ENCODE results near the gene MARCHF10. TPM values are rescaled to one million over a fixed set of nuclear protein-coding genes. Genes with fewer than 3 reads are reported as not detected.

Gene MARCHF10
- polyA plus RNA-seq, 3 donors = not detected

- Mint-ChIP-seq H3K27ac (no peak overlapping the region), H3K4me3 (peak overlapping the region; percentile 35 to 60), H3K4me1 (peaks cover 10% of the 10 kb centered on the region), H3K9me3 (peaks cover 0 to 13% (median 4%) of the 10 kb centered on the region in 7 donors), H3K36me3 (no peaks in the 10 kb centered on the region), H3K27me3 (ENCODE audit: low read depth in 3 of 3) (peaks cover 19 to 39% (median 20%) of the 10 kb centered on the region in 3 donors)
- TF ChIP-seq CTCF (IDR thresholded peaks at IDR 0.05) = peak; percentile 86
- peaks cover 0 to 20% of the 10 kb centered on the region in 2 donors for H3K27me3 ChIP-seq (ENCODE audit: control insufficient read depth in 2 of 2, insufficient read depth in 2 of 2, low read length in 2 of 2)
- no peak overlapping the region for H3K27ac ChIP-seq (ENCODE audit: low read depth in 1 of 2, low read length in 2 of 2)
- intact Hi-C loops (cut with micrococcal nuclease) = loop anchor here (1.0 to 10.0 kb wide), 3 partner anchors 264 to 703 kb away; no protein-coding TSS in a partner anchor
- H3K4me2 ChIP-seq (replicated peaks; ENCODE audit: extremely low read depth, low read length, poor library complexity, severe bottlenecking) = peak overlapping the region; percentile 89
- no peaks in the 10 kb centered on the region for H3K79me2 ChIP-seq (ENCODE audit: insufficient read depth, low read length)
- peak; percentile 40 to 67 (median 57) for DNase-seq
- H3K9me3 ChIP-seq (replicated peaks in 1 of 2; ENCODE audit: control insufficient read depth in 1 of 2, insufficient read depth in 1 of 2, low read length in 2 of 2) = peaks cover 0 to 6% of the 10 kb centered on the region in 2 donors
- peak overlapping the region; percentile 88 for H2AFZ ChIP-seq (ENCODE audit: insufficient read depth, low read depth, low read length, poor library complexity, severe bottlenecking)
- peak overlapping the region; percentile 7 to 75 (median 22) for H3K4me3 ChIP-seq (replicated peaks in 1 of 3; ENCODE audit: low read depth in 2 of 3, low read length in 3 of 3)
- under 1% methylated on average over 80 of the region's 80 CpGs for WGBS (ENCODE audit: insufficient coverage)
- peaks cover 9 to 12% of the 10 kb centered on the region in 2 donors for H3K4me1 ChIP-seq (ENCODE audit: control insufficient read depth in 1 of 2, insufficient read depth in 2 of 2, low read length in 2 of 2)
- no peaks in the 10 kb centered on the region for H3K36me3 ChIP-seq (replicated peaks in 1 of 2; ENCODE audit: control insufficient read depth in 1 of 2, insufficient read depth in 2 of 2, low read length in 2 of 2)
- H3K9ac ChIP-seq (ENCODE audit: insufficient read depth, low read length, poor library complexity, severe bottlenecking) = peak overlapping the region; percentile 51
- H4K20me1 ChIP-seq (ENCODE audit: insufficient read depth, low read length) = no peaks in the 10 kb centered on the region
Measured at GRCh38 chr17:62703776-62704380, 104.2 kb downstream of the MARCHF10 start.

GRCh38 chr17:62703261-62703775 is 104.8 kb downstream of the MARCHF10 start:
- H4K20me1 ChIP-seq (ENCODE audit: insufficient read depth, low read length) = no peaks in the 10 kb centered on the region
- H2AFZ ChIP-seq (ENCODE audit: insufficient read depth, low read depth, low read length, poor library complexity, severe bottlenecking) = peak overlapping the region; percentile 88
- TF ChIP-seq CTCF (IDR thresholded peaks at IDR 0.05) = no peak
- peak overlapping the region in 1 of 3 experiments; percentile 75 for H3K4me3 ChIP-seq (replicated peaks in 1 of 3; ENCODE audit: low read depth in 2 of 3, low read length in 3 of 3)
- H3K4me1 ChIP-seq (ENCODE audit: control insufficient read depth in 1 of 2, insufficient read depth in 2 of 2, low read length in 2 of 2) = peaks cover 9 to 12% of the 10 kb centered on the region in 2 donors
- peaks cover 19 to 39% (median 20%) of the 10 kb centered on the region in 3 donors for H3K27me3 Mint-ChIP-seq (ENCODE audit: low read depth in 3 of 3)
- intact Hi-C loops (cut with micrococcal nuclease) = loop anchor here (1.0 to 10.0 kb wide), 3 partner anchors 265 to 703 kb away; no protein-coding TSS in a partner anchor
- H3K4me1 Mint-ChIP-seq = peaks cover 10% of the 10 kb centered on the region
- no peaks in the 10 kb centered on the region for H3K79me2 ChIP-seq (ENCODE audit: insufficient read depth, low read length)
- H3K9me3 ChIP-seq (replicated peaks in 1 of 2; ENCODE audit: control insufficient read depth in 1 of 2, insufficient read depth in 1 of 2, low read length in 2 of 2) = peaks cover 0 to 1% of the 10 kb centered on the region in 2 donors
- H3K36me3 ChIP-seq (replicated peaks in 1 of 2; ENCODE audit: control insufficient read depth in 1 of 2, insufficient read depth in 2 of 2, low read length in 2 of 2) = no peaks in the 10 kb centered on the region
- no peak overlapping the region for H3K27ac Mint-ChIP-seq
- H3K27me3 ChIP-seq (ENCODE audit: control insufficient read depth in 2 of 2, insufficient read depth in 2 of 2, low read length in 2 of 2) = peaks cover 0 to 20% of the 10 kb centered on the region in 2 donors
- H3K4me3 Mint-ChIP-seq = peak overlapping the region; percentile 35 to 60
- no peaks in the 10 kb centered on the region for H3K36me3 Mint-ChIP-seq
- H3K27ac ChIP-seq (ENCODE audit: low read depth in 1 of 2, low read length in 2 of 2) = no peak overlapping the region
- H3K9me3 Mint-ChIP-seq = peaks cover 0 to 8% (median 1%) of the 10 kb centered on the region in 7 donors
- WGBS (ENCODE audit: insufficient coverage) = 49% methylated on average over 14 of the region's 16 CpGs
- no peak overlapping the region for H3K9ac ChIP-seq (ENCODE audit: insufficient read depth, low read length, poor library complexity, severe bottlenecking)
- peak overlapping the region; percentile 89 for H3K4me2 ChIP-seq (replicated peaks; ENCODE audit: extremely low read depth, low read length, poor library complexity, severe bottlenecking)
- peak in 1 of 3 donors; percentile 23 for DNase-seq

Data from CD14-positive monocyte (primary cell).